HL-60 (cell line): ENCODE results near the gene UBE2E2.

Source experiments
- DNase-seq, 2 experiments: peaks; one replicate each; pipeline ENCODE4 v3.0.0-alpha.2; 2010 to 2020; ENCODE audit warnings: low read depth in 1 of 2, low spot score in 1 of 2
- H3K27ac ChIP-seq: fragments of 250-450 bp; sonication (Bioruptor Pico); replicated peaks from 2 replicates; pipeline ENCODE4 v1.5.1; 2020; ENCODE audit warnings: mild to moderate bottlenecking, moderate library complexity
- H3K27me3 ChIP-seq: fragments of 250-450 bp; sonication (Bioruptor Pico); 2 replicates; pipeline ENCODE4 v1.5.1; 2021; ENCODE audit warnings: mild to moderate bottlenecking, moderate library complexity; ENCODE audit not compliant: insufficient read depth, poor library complexity, severe bottlenecking
- H3K4me3 ChIP-seq: replicated peaks from 2 replicates; pipeline ENCODE4 v1.5.1; 2011; ENCODE audit warnings: mild to moderate bottlenecking, control low read depth, low read length; ENCODE audit not compliant: insufficient read depth
- CTCF ChIP-seq: IDR thresholded peaks from one replicate; pipeline ENCODE4 v1.5.1; 2011; ENCODE audit warnings: low read length, control low read depth, inconsistent platforms; ENCODE audit not compliant: insufficient read depth
- GABPA ChIP-seq: IDR thresholded peaks from 2 replicates; pipeline ENCODE4 v1.6.1; 2012; ENCODE audit warnings: low read depth
- POLR2AphosphoS5 ChIP-seq: IDR thresholded peaks from 2 replicates; pipeline ENCODE4 v1.6.1; 2012; ENCODE audit warnings: low read depth
- REST ChIP-seq: IDR thresholded peaks from 2 replicates; pipeline ENCODE4 v1.6.1; 2012; ENCODE audit warnings: low read depth; ENCODE audit not compliant: insufficient replicate concordance
- SPI1 ChIP-seq: IDR thresholded peaks from 2 replicates; pipeline ENCODE4 v1.6.1; 2012; ENCODE audit warnings: low read depth, mild to moderate bottlenecking, borderline replicate concordance

The UBE2E2 gene

GRCh38 chr3:23182996-23183513, 20.1 kb upstream of the UBE2E2 start:
- Histone ChIP-seq H3K4me3 (no peak overlapping the region), H3K27me3 (no peaks in the 10 kb centered on the region), H3K27ac (no peak overlapping the region)
- DNase-seq: no peak
- TF ChIP-seq SPI1: no peak
- TF ChIP-seq REST: no peak
- no peak for TF ChIP-seq POLR2AphosphoS5
- TF ChIP-seq GABPA: no peak
- TF ChIP-seq CTCF: no peak

- Histone ChIP-seq H3K27me3 (no peaks in the 10 kb centered on the region), H3K4me3 (no peak overlapping the region), H3K27ac (no peak overlapping the region)
- TF ChIP-seq SPI1 (no peak), POLR2AphosphoS5 (no peak), REST (no peak), CTCF (no peak), GABPA (no peak)
- no peak for DNase-seq
Observed at GRCh38 chr3:23183731-23184130, 19.4 kb upstream of the UBE2E2 start.

GRCh38 chr3:23185861-23186260, 17.3 kb upstream of the UBE2E2 start:
- TF ChIP-seq GABPA (no peak), POLR2AphosphoS5 (no peak), REST (no peak), SPI1 (no peak), CTCF (no peak)
- Histone ChIP-seq H3K27me3 (no peaks in the 10 kb centered on the region), H3K4me3 (no peak overlapping the region), H3K27ac (no peak overlapping the region)
- DNase-seq: no peak
